CD4-positive, alpha-beta T cell treated with Interleukin-4 for 4 hours (primary cell): ENCODE measurements around the gene EYA2.
"Not testable (repeated sequence)": the region's sequence is repeated elsewhere in the genome, so short reads cannot be mapped to it uniquely, and the experiment has no call there.

Experiments used
- DNase-seq: peaks from one replicate; pipeline ENCODE4 v3.0.0-alpha.2; 2020

EYA2 gene

GRCh38 chr20:47154089-47154488 lies 259.4 kb downstream of the EYA2 start:
- no peak for DNase-seq

GRCh38 chr20:47156301-47157137 lies 261.9 kb downstream of the EYA2 start:
- DNase-seq = no peak

GRCh38 chr20:47159166-47159565 lies 264.5 kb downstream of the EYA2 start:
- DNase-seq = no peak

- no peak for DNase-seq
Measured at GRCh38 chr20:47160240-47160639, 265.6 kb downstream of the EYA2 start.

GRCh38 chr20:47160992-47161391 lies 266.3 kb downstream of the EYA2 start:
- DNase-seq = no peak

- no peak for DNase-seq
Measured at GRCh38 chr20:47161411-47161810, 266.8 kb downstream of the EYA2 start.

GRCh38 chr20:47164140-47164539 lies 269.5 kb downstream of the EYA2 start:
- no peak for DNase-seq

- DNase-seq = no peak
Measured at GRCh38 chr20:47165376-47165865, 270.8 kb downstream of the EYA2 start.

GRCh38 chr20:47167846-47168245 lies 273.2 kb downstream of the EYA2 start:
- no peak for DNase-seq

- DNase-seq = no peak
Measured at GRCh38 chr20:47172579-47172978, 277.9 kb downstream of the EYA2 start.

GRCh38 chr20:47173596-47174216 lies 279.1 kb downstream of the EYA2 start:
- DNase-seq = no peak

- DNase-seq = no peak
Measured at GRCh38 chr20:47174456-47175243, 280.0 kb downstream of the EYA2 start.

- no peak for DNase-seq
Measured at GRCh38 chr20:47175493-47175892, 280.9 kb downstream of the EYA2 start.

GRCh38 chr20:47176217-47176616 lies 281.6 kb downstream of the EYA2 start:
- not testable (repeated sequence) for DNase-seq

GRCh38 chr20:47178277-47178676 lies 283.6 kb downstream of the EYA2 start:
- no peak for DNase-seq

GRCh38 chr20:47178851-47179250 lies 284.2 kb downstream of the EYA2 start:
- no peak for DNase-seq

- DNase-seq = no peak
Measured at GRCh38 chr20:47179267-47179666, 284.6 kb downstream of the EYA2 start.

- no peak for DNase-seq
Measured at GRCh38 chr20:47181056-47181862, 286.6 kb downstream of the EYA2 start.

- no peak for DNase-seq
Measured at GRCh38 chr20:47183367-47183766, 288.7 kb downstream of the EYA2 start.

GRCh38 chr20:47187450-47188195 lies 293.0 kb downstream of the EYA2 start:
- DNase-seq = no peak

GRCh38 chr20:47188540-47188939 lies 293.9 kb downstream of the EYA2 start:
- no peak for DNase-seq

GRCh38 chr20:47189060-47189459 lies 294.4 kb downstream of the EYA2 start:
- DNase-seq = no peak
